K562 (cell line): ENCODE measurements around the gene BRMS1.

Experiments
- CREB1 ChIP-seq, 2 experiments: sonication (generic) in 1 of 2; formaldehyde crosslinking in 1 of 2; IDR thresholded peaks; 2 replicates each; pipeline versions ENCODE4 v1.6.1 to v1.8.0; 2012 to 2022; ENCODE audit warnings: inconsistent platforms in 1 of 2, mild to moderate bottlenecking in 1 of 2, missing genetic modification reagents in 1 of 2, moderate library complexity in 1 of 2
- EZH2 ChIP-seq: IDR thresholded peaks from 2 replicates; pipeline ENCODE4 v1.6.1; 2012; ENCODE audit warnings: low read depth, mild to moderate bottlenecking, inconsistent platforms, low read length, borderline replicate concordance
- KAT2B ChIP-seq: IDR thresholded peaks from one replicate; pipeline ENCODE4 v1.6.1; 2012; ENCODE audit warnings: low read depth, mild to moderate bottlenecking, control low read depth, inconsistent platforms, low read length, moderate library complexity
- NR2F6 ChIP-seq: fragments of 450-650 bp; formaldehyde crosslinking; IDR thresholded peaks from 2 replicates; pipeline ENCODE4 v1.4.0; 2020; ENCODE audit warnings: mild to moderate bottlenecking
- POLR2A ChIP-seq: fragments of 450-650 bp; conservative IDR thresholded peaks from 2 replicates; pipeline ENCODE4 v1.6.1; 2016
- POLR2AphosphoS5 ChIP-seq: IDR thresholded peaks from 2 replicates; pipeline ENCODE4 v1.6.1; 2011; ENCODE audit warnings: mild to moderate bottlenecking, low read depth, low read length, moderate library complexity; ENCODE audit not compliant: control insufficient read depth, insufficient read depth
- PTTG1 ChIP-seq: fragments of 450-650 bp; IDR thresholded peaks from 2 replicates; pipeline ENCODE4 v1.6.1; 2016; ENCODE audit warnings: low read depth, mild to moderate bottlenecking, missing genetic modification characterization, missing compliant biosample characterization
- RAD21 ChIP-seq, 2 experiments: fragments of 250-450 bp in 1 of 2; fragments of 450-650 bp in 1 of 2; sonication (Bioruptor Pico) in 1 of 2; formaldehyde crosslinking in 1 of 2; IDR thresholded peaks in 1 of 2; conservative IDR thresholded peaks in 1 of 2; 2 replicates each; pipeline versions ENCODE4 v1.4.0 to v1.8.0; 2020 to 2022; ENCODE audit warnings: mild to moderate bottlenecking in 2 of 2, moderate library complexity in 1 of 2
- TF ChIP-seq, protein P1 (sequence below), 2 experiments: fragments of 450-650 bp; formaldehyde crosslinking in 1 of 2; IDR thresholded peaks; 2 replicates each; pipeline versions ENCODE4 v1.4.0 to v1.6.1; 2014 to 2020; ENCODE audit warnings: mild to moderate bottlenecking in 2 of 2, borderline replicate concordance in 1 of 2, low read depth in 1 of 2
- TF ChIP-seq, protein P2 (sequence below), 3 experiments: IDR thresholded peaks in 2 of 3; conservative IDR thresholded peaks in 1 of 3; 2 replicates each; pipeline ENCODE4 v1.5.1; 2011 to 2012; ENCODE audit warnings: low read length in 3 of 3, mild to moderate bottlenecking in 3 of 3, control low read depth in 2 of 3, improper control_type of control experiment in 1 of 3, inconsistent platforms in 1 of 3, low read depth in 1 of 3, mixed read lengths in 1 of 3, moderate library complexity in 1 of 3; ENCODE audit not compliant: insufficient read depth in 2 of 3
- TF ChIP-seq, protein P3 (sequence below): fragments of 250-450 bp; sonication (Bioruptor Pico); IDR thresholded peaks from 2 replicates; pipeline ENCODE4 v1.5.0; 2020; ENCODE audit warnings: mild to moderate bottlenecking
- TF ChIP-seq, protein P4 (sequence below): sonication (generic); formaldehyde crosslinking; IDR thresholded peaks from 2 replicates; pipeline ENCODE4 v1.9.0; 2022; ENCODE audit warnings: mild to moderate bottlenecking, missing genetic modification reagents
- TF ChIP-seq, protein P5 (sequence below), 3 experiments: fragments of 200-800 bp in 1 of 3; sonication (Bioruptor generic) in 1 of 3; sonication (generic) in 1 of 3; formaldehyde crosslinking in 1 of 3; IDR thresholded peaks; 2 replicates each; pipeline versions ENCODE4 v1.6.1 to v1.8.0; 2016 to 2022; ENCODE audit warnings: mild to moderate bottlenecking in 2 of 3, missing compliant biosample characterization in 2 of 3, missing genetic modification characterization in 2 of 3, missing genetic modification reagents in 1 of 3

DNA sequence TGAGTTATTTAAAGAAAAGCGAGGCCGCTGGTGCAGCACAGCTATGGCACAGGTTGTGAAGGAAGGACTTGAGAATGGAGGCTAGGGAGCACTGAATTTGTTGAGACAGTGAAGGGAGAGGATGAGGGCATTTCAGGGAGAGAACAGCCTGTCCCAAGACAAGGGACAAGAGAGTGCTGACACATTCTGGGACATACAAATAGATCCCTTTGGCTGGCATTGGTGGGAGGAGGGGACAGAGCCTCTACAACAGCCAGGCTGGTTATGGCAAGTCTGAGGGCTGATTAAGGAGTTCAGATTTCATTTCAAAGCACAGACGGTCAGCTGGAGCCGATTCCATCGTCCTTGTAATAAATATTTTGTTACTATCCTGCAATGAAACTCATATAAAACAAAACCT, 28.4 kb upstream of the BRMS1 start:
- TF ChIP-seq, protein P1, sequence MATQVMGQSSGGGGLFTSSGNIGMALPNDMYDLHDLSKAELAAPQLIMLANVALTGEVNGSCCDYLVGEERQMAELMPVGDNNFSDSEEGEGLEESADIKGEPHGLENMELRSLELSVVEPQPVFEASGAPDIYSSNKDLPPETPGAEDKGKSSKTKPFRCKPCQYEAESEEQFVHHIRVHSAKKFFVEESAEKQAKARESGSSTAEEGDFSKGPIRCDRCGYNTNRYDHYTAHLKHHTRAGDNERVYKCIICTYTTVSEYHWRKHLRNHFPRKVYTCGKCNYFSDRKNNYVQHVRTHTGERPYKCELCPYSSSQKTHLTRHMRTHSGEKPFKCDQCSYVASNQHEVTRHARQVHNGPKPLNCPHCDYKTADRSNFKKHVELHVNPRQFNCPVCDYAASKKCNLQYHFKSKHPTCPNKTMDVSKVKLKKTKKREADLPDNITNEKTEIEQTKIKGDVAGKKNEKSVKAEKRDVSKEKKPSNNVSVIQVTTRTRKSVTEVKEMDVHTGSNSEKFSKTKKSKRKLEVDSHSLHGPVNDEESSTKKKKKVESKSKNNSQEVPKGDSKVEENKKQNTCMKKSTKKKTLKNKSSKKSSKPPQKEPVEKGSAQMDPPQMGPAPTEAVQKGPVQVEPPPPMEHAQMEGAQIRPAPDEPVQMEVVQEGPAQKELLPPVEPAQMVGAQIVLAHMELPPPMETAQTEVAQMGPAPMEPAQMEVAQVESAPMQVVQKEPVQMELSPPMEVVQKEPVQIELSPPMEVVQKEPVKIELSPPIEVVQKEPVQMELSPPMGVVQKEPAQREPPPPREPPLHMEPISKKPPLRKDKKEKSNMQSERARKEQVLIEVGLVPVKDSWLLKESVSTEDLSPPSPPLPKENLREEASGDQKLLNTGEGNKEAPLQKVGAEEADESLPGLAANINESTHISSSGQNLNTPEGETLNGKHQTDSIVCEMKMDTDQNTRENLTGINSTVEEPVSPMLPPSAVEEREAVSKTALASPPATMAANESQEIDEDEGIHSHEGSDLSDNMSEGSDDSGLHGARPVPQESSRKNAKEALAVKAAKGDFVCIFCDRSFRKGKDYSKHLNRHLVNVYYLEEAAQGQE (IDR thresholded peaks at IDR 0.05; ENCODE audit: borderline replicate concordance): no peak
- TF ChIP-seq, protein P1 (CRISPR knock-in tag; IDR thresholded peaks at IDR 0.05; ENCODE audit: low read depth): no peak
- TF ChIP-seq RAD21 (CRISPR knock-in tag; conservative IDR thresholded peaks at IDR 0.05 in 1 of 2, IDR thresholded peaks at IDR 0.05 in 1 of 2) (no peak), CREB1 (IDR thresholded peaks at IDR 0.05) (no peak), CREB1 (CRISPR knock-in tag; IDR thresholded peaks at IDR 0.05) (no peak), POLR2AphosphoS5 (no peak), NR2F6 (CRISPR knock-in tag) (no peak), PTTG1 (tag) (no peak), KAT2B (no peak), EZH2 (no peak), POLR2A (no peak)
- TF ChIP-seq, protein P2, sequence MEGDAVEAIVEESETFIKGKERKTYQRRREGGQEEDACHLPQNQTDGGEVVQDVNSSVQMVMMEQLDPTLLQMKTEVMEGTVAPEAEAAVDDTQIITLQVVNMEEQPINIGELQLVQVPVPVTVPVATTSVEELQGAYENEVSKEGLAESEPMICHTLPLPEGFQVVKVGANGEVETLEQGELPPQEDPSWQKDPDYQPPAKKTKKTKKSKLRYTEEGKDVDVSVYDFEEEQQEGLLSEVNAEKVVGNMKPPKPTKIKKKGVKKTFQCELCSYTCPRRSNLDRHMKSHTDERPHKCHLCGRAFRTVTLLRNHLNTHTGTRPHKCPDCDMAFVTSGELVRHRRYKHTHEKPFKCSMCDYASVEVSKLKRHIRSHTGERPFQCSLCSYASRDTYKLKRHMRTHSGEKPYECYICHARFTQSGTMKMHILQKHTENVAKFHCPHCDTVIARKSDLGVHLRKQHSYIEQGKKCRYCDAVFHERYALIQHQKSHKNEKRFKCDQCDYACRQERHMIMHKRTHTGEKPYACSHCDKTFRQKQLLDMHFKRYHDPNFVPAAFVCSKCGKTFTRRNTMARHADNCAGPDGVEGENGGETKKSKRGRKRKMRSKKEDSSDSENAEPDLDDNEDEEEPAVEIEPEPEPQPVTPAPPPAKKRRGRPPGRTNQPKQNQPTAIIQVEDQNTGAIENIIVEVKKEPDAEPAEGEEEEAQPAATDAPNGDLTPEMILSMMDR (IDR thresholded peaks at IDR 0.05 in 2 of 3, conservative IDR thresholded peaks at IDR 0.05 in 1 of 3; ENCODE audit: insufficient read depth in 2 of 3, low read depth in 1 of 3, low read length in 3 of 3): no peak
- TF ChIP-seq, protein P3, sequence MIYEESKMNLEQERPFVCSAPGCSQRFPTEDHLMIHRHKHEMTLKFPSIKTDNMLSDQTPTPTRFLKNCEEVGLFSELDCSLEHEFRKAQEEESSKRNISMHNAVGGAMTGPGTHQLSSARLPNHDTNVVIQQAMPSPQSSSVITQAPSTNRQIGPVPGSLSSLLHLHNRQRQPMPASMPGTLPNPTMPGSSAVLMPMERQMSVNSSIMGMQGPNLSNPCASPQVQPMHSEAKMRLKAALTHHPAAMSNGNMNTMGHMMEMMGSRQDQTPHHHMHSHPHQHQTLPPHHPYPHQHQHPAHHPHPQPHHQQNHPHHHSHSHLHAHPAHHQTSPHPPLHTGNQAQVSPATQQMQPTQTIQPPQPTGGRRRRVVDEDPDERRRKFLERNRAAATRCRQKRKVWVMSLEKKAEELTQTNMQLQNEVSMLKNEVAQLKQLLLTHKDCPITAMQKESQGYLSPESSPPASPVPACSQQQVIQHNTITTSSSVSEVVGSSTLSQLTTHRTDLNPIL (CRISPR knock-in tag): no peak
- TF ChIP-seq, protein P4, sequence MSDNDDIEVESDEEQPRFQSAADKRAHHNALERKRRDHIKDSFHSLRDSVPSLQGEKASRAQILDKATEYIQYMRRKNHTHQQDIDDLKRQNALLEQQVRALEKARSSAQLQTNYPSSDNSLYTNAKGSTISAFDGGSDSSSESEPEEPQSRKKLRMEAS (CRISPR knock-in tag): no peak
- TF ChIP-seq, protein P5, sequence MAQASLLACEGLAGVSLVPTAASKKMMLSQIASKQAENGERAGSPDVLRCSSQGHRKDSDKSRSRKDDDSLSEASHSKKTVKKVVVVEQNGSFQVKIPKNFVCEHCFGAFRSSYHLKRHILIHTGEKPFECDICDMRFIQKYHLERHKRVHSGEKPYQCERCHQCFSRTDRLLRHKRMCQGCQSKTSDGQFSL (CRISPR knock-in tag; IDR thresholded peaks at IDR 0.05): no peak
- TF ChIP-seq, protein P5 (tag; IDR thresholded peaks at IDR 0.05): no peak
